GM11168 (cell line): ENCODE data around the gene OSBPL2.

ENCODE experiments used
- in situ Hi-C: fragments of 300-500 bp; cut with MboI; formaldehyde crosslinking; loops from one replicate; pipeline ENCODE4 v1.12.0; 2022; ENCODE audit warnings: low sequenced_read_pairs; ENCODE audit not compliant: unreplicated experiment

OSBPL2 gene

GRCh38 chr20:62246872-62247652 is 8.7 kb downstream of the OSBPL2 start:
- in situ Hi-C loops = no loop called here

DNA sequence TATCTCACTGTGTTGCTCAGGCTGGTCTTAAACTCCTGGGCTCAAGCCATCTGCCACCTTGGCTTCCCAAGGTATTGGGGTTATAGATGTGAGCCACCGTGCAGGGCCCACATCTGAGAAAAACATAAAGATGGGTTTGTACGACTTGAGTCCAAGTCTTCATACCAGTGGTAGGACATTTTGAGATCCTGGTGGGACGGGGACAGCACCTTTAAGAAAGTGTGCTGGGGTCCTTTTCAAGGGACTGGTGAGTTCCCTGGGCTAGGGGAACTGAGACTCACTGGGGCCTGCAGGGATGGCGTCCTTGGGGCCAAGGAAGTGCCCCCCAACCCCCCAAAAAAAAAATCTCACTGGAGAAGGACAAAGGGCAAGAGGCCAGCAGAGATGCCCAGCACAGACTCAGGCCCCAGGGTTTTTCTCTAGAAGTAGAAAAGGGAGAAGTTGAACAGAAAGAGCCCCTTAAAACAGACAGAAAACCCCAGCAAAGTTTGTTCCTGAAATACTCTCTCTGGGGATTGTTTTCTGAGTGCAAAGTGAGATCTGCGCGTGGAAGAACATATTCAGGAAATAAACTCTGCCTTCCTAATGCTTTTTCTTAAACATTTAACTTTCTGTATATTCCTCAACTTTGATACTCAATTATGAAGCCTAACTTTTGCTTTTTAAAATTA is 10.7 kb downstream of the OSBPL2 start:
- in situ Hi-C loops = no loop called here

- in situ Hi-C loops = no loop called here
These were observed 14.1 kb downstream of the OSBPL2 start for GRCh38 chr20:62252342-62252966.

- in situ Hi-C loops = no loop called here
These were observed 15.1 kb downstream of the OSBPL2 start for GRCh38 chr20:62253398-62253797.

GRCh38 chr20:62254021-62254724 is 15.9 kb downstream of the OSBPL2 start:
- in situ Hi-C loops = no loop called here

GRCh38 chr20:62255976-62256375 is 17.7 kb downstream of the OSBPL2 start:
- in situ Hi-C loops = no loop called here

GRCh38 chr20:62258499-62259293 is 20.4 kb downstream of the OSBPL2 start:
- in situ Hi-C loops = no loop called here

DNA sequence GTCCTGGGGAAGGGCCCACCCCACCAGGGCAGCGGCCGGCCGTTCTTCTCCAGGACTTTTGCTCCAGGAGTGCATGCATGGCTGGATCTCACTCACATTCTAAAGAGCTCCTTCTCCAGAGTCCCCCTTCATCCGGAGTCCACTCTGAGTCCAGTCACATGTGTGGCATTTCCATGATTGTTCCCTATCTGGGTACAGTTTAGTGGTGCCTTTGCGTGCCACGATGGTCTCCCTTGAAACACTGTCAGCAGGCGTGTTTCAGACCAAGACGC is 20.9 kb downstream of the OSBPL2 start:
- in situ Hi-C loops = no loop called here

DNA sequence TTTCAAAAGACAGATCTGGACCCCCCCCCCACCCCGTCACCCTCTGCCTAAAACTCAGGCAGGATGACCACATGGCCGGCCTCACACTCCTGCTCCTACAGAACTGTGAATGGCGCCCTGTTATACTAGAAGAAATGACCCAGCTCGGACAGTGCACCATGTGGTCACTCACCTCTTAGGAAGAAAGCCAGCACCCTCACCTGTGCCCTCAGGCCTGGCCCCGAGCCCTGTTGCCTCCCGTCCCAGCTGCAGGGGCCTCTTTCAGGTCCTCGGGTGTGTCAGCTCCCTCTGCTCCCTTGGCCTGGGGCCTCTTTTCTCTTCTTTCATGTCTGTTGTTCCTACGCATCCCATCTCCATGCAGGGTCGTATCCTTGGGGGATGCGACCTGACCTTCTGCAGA is 23.7 kb downstream of the OSBPL2 start:
- in situ Hi-C loops = no loop called here

- in situ Hi-C loops = no loop called here
These were observed 25.1 kb downstream of the OSBPL2 start for GRCh38 chr20:62263396-62263795.

DNA sequence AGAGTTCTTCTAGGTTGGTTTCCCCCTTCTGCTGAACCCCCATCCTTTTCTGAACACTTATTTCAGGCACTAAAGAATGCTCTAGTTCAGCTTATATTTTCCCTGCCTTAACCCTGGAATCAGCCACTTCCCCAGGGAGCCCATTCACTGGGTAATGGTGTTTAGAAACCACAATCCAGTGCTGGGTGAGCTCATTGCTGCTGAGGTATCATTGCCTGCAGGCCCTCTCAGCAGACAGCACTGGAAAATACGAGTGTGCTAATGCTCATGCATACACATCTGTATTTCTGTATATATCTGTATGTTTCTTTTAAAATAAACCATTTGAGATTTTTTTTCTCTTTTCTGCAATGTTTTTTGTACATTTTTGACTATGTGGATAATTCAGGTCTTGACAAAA is 27.0 kb downstream of the OSBPL2 start:
- in situ Hi-C loops = no loop called here

GRCh38 chr20:62266340-62266739 is 28.0 kb downstream of the OSBPL2 start:
- in situ Hi-C loops = no loop called here

DNA sequence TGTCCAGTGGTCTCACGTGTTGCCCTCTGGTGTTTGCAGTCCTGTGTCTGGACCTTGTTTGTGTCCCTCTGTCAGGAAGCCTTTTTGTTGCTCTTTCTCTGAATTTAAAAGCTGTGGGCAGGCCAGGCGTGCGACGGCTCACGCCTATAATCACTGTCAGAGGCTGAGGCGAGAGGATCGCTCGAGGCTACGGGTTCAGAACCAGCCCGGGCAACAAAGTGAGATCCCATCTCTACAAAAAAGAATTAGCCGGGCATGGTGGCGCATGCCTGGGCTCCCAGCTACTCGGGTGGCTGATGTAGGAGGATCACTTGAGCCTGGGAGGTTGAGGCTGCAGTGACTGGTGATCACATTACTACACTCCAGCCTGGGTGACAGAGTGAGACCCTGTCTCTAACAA is 28.5 kb downstream of the OSBPL2 start:
- in situ Hi-C loops = no loop called here

DNA sequence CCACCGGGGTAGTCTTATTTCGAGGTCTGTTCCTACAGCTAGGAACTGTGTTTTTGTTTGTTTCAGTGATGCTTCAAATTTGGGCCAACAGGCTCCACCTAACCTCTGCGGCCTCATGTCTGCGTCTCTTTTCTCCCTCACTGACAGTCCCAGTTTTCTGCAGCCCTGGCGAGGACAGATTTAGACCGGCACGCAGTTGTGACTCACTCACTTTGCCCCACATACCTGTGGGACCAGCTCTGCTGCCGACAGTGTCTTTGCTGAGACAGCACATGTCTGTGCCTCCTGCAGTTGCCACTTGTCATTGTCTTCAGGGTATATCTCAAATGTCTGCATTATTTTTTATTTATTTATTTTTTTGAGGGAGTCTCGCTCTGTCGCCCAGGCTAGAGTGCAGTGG is 29.2 kb downstream of the OSBPL2 start:
- in situ Hi-C loops = no loop called here

GRCh38 chr20:62268228-62268900 is 30.0 kb downstream of the OSBPL2 start:
- in situ Hi-C loops = no loop called here

DNA sequence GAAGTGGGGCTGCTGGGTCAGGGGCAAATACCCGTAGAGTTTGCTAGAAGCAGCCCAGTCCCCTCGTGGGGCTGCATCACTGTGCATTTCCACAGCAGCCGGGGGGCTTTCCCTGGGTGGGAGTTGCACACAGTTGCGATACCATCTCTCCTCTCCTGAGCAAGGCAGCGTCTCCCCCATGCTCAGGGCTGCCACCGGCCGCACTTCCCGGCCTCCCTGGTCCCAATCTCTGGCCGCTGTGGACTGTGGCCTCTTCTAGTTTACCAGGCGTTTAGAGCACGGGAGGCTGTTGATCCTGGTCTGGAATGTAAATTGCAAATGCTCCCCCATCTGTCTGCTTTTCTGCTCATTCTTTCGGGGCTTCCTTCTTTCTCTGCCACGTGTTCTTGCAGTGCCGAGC is 31.1 kb downstream of the OSBPL2 start:
- in situ Hi-C loops = no loop called here

DNA sequence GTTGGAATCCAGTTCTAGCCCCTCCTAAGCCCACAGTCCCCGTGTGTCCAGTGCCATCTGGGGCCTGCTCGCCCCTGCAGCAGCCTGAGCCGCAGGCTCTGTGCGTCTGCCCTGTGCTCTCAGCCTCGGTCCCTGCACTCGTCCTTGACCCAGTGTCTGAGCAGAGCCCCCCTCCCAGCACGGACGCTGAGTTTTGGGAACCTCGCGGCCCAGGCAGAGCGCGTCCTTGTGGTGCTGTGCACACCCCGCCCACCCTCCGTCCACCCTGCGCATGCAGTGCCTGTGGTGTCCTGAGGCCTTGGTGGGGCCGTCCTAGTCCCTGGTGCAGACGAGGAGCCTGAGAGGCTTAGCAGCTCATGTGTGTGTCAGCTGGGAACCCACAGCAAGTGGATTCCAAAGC is 31.6 kb downstream of the OSBPL2 start:
- in situ Hi-C loops = no loop called here

DNA sequence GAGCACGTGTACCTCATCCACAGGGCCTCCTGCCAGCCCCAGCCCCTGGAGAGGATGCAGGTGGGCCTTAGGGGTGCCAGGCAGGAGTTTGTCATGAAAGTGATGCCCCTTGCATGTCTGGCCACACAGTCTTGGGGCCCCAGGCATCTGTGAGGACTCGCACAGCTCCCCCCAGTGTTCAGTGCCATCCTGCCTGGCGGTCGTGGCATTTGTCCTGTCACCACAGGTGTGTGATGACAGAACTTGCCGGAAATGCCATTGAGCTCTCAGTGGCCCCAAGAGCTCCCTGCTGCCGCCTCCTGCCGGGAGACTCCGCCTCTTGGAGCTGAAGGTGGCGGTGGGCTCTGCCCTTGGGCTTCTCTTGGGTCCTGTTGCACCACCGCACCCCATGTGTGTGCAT is 33.9 kb downstream of the OSBPL2 start:
- in situ Hi-C loops = no loop called here

- in situ Hi-C loops = no loop called here
These were observed 35.1 kb downstream of the OSBPL2 start for GRCh38 chr20:62273416-62273815.
